IPS-NIHi7 (cell line): ENCODE data around the gene PREX1.
A peak's percentile ranks its signal among the peaks of the same experiment; 100 is the strongest.
"Not testable (repeated sequence)": the region's sequence is repeated elsewhere in the genome, so short reads cannot be mapped to it uniquely, and the experiment has no call there.

Experiments used
- DNase-seq: peaks from one replicate; pipeline ENCODE4 v3.0.0; 2012; ENCODE audit warnings: mixed read lengths; ENCODE audit errors: extremely low spot score

PREX1 gene

GRCh38 chr20:48827855-48828733 is at the start of gene PREX1:
TSS of gene PREX1 (minus strand) at chr20:48827999. CDS start at chr20:48827860, 139 bp downstream.
- DNase-seq: peak; percentile 95

GRCh38 chr20:48877304-48877703 is 49.5 kb upstream of the PREX1 start:
- peak; percentile 38 for DNase-seq

GRCh38 chr20:48875914-48876240 is 48.1 kb upstream of the PREX1 start:
- no peak for DNase-seq

GRCh38 chr20:48875233-48875913 is 47.6 kb upstream of the PREX1 start:
- no peak for DNase-seq

GRCh38 chr20:48869442-48869841 is 41.6 kb upstream of the PREX1 start:
- DNase-seq: not testable (repeated sequence)

- DNase-seq: no peak
These were observed 39.1 kb upstream of the PREX1 start for GRCh38 chr20:48866936-48867335.

- DNase-seq: no peak
These were observed 37.0 kb upstream of the PREX1 start for GRCh38 chr20:48864738-48865318.

- DNase-seq: no peak
These were observed 36.5 kb upstream of the PREX1 start for GRCh38 chr20:48864254-48864653.

- no peak for DNase-seq
These were observed 34.5 kb upstream of the PREX1 start for GRCh38 chr20:48862279-48862678.

- DNase-seq: no peak
These were observed 33.6 kb upstream of the PREX1 start for GRCh38 chr20:48861444-48861843.

GRCh38 chr20:48858075-48858790 is 30.4 kb upstream of the PREX1 start:
- peak; percentile 48 for DNase-seq

GRCh38 chr20:48856130-48856529 is 28.3 kb upstream of the PREX1 start:
- DNase-seq: no peak

GRCh38 chr20:48855046-48855445 is 27.2 kb upstream of the PREX1 start:
- no peak for DNase-seq

GRCh38 chr20:48852609-48853008 is 24.8 kb upstream of the PREX1 start:
- no peak for DNase-seq

GRCh38 chr20:48851579-48851978 is 23.8 kb upstream of the PREX1 start:
- no peak for DNase-seq

- no peak for DNase-seq
These were observed 23.1 kb upstream of the PREX1 start for GRCh38 chr20:48850977-48851299.

- no peak for DNase-seq
These were observed 22.6 kb upstream of the PREX1 start for GRCh38 chr20:48850257-48850976.

- DNase-seq: no peak
These were observed 22.0 kb upstream of the PREX1 start for GRCh38 chr20:48849779-48850178.

- no peak for DNase-seq
These were observed 21.5 kb upstream of the PREX1 start for GRCh38 chr20:48849299-48849698.

GRCh38 chr20:48847498-48848205 is 19.9 kb upstream of the PREX1 start:
- no peak for DNase-seq
